PFSK-1 (cell line): Measurements from ENCODE around the gene EME2.

ENCODE experiments used
- FOXP2 ChIP-seq: optimal IDR thresholded peaks from 2 replicates; pipeline ENCODE3; 2011; ENCODE audit warnings: borderline replicate concordance, control low read depth, inconsistent platforms; ENCODE audit not compliant: insufficient read depth; ENCODE audit errors: extremely low read length, extremely low read depth
- POLR2AphosphoS5 ChIP-seq: IDR thresholded peaks from 2 replicates; pipeline ENCODE4 v1.6.1; 2012; ENCODE audit warnings: low read depth, mild to moderate bottlenecking, control low read depth, low read length, moderate library complexity
- REST ChIP-seq, 2 experiments: IDR thresholded peaks; 2 replicates each; pipeline versions ENCODE4 v1.6.1 to v1.8.0; 2011 to 2012; ENCODE audit warnings: low read depth in 2 of 2, low read length in 2 of 2, control low read depth in 1 of 2, inconsistent platforms in 1 of 2, mild to moderate bottlenecking in 1 of 2, moderate library complexity in 1 of 2; ENCODE audit not compliant: insufficient read depth in 1 of 2
- TAF1 ChIP-seq: IDR thresholded peaks from 2 replicates; pipeline ENCODE4 v1.6.1; 2012; ENCODE audit warnings: low read length, control low read depth, borderline replicate concordance; ENCODE audit not compliant: insufficient read depth

GRCh38 chr16:1809281-1809801, 36.7 kb downstream of the EME2 start:
- TF ChIP-seq REST (IDR thresholded peaks at IDR 0.05; ENCODE audit: insufficient read depth in 1 of 2, low read depth in 2 of 2, low read length in 2 of 2) (no peak), POLR2AphosphoS5 (no peak), FOXP2 (no peak), TAF1 (no peak)
